8988T (cell line): Measurements from ENCODE around the gene CDH13.

Source experiments
- DNase-seq: peaks from one replicate; pipeline ENCODE4 v3.0.0; 2011

The CDH13 gene

DNA sequence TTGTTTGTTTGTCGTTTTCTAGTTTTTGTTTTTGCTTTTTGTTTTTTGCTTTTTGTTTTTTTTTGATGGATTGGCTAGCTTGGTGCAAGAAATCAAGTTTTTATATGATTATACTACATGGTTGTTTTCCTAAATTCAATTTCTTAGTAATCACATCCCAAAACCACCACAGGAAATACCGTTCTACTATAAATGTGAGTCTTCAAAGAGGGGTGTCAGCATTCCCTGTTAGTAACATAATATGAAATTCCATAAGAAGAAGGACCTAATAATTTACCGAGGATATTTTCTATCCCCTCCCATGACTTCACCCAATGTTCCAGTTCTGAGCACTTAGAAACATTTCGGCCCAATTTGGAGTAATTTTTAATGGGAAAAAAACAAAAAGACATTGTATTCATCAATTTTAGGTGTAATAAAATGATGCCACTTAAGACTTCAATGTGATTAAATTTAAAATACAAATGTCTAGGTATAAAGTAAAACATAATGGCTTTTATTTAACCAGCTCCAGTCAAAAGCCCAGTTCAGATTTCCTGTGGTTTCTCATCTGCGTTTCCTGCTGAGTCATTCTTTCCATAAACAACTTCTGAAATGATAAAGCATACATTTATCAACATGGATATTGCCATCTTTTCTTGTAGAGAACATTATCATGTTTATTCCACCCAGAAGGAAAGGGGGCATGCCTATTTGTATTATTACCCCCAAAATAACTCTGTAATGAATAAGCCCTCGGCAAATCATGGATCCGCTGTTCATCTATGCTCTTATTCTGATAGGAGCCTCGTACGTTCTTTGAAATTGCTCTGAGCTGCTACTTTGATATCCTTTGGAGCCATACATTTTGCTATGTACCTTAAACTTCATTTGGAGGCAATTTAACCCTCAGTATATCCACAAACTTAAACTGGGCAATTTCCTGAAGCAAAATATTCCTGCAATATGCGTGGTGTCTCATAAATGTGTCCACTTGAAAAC, 1209.1 kb downstream of the CDH13 start:
- DNase-seq, result no peak

DNA sequence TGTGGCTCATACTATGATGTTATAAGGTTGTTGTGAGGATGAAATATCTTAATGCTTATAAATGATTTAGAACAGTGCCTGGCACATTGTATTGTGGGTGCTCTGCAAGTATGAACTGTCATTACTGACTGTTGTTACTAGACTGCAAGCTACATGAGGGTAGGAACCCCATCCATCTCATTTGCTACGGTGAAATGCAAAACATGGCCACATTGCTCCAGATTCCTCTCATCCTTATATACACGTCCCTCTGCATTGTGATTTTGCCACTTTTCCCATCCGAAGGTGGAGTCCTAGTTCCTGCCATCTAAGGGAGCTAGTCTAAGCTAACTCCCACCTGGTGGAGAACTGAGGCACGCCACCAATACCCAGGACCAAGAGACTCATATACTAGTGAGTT, 1210.8 kb downstream of the CDH13 start:
- no peak for DNase-seq

DNA sequence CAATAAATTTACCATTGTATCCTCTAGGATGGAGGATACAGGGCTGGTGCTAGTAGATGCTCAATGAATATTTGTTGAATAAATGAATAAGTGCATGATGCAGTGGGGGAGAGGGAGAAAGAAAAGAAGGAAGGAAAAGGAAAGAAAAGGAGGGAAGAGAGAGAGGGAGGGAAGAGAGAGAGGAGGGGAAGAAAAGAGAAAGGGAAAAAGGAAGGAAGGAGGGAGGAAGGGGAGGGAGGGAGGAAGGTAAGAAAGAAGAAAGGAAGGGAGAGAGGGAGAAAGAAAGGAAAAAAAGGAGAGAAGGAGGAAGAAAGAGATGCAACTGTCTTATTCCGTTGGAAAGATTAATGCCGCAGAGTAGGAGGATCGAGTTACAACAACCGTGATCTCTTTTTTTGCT, 1211.4 kb downstream of the CDH13 start:
- DNase-seq, result no peak

DNA sequence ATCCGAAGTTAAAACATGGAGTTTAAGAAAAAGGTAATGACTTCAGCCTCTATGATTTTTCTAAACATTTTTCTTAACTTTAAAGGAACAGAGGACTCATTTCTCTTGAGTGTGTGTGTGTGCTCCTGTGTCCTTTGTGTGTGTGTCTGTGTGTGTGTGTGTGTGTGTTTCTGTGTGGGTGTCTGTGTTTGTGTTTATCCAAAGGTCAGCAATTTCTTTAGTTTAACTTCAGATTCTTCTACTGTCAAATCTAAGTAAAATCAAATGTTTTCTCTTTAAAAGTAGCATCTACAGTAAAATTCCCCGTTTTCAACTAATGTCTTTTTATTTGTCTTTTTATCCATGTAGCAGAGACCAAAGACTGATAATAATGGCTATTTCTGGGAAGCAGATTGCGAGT, 1212.8 kb downstream of the CDH13 start:
- no peak for DNase-seq

DNA sequence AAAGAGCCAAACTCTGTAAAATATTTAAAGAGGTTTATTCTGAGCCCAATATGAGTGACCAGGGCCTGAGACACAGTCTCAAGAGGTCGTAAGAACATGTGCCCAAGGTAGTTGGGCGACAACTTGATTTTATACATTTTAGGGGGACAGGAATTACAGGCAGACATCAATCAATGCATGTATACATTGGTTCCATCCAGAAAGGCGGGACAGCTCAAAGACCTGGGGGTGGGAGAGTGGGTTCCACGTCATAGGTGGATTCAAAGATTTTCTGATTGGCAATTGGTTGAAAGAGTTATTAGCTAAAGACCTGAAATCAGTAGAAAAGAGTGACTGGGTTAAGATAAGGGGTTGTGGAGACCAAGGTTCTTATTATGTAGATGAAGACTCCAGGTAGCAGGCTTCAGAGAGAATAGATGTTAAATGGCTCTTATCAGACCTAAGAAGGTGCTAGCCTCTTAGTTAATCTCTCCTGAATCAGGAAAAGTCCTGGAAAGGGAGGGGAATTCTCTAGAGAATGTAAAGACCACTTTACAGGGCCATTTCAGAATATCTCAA, 1213.4 kb downstream of the CDH13 start:
- DNase-seq, result no peak

DNA sequence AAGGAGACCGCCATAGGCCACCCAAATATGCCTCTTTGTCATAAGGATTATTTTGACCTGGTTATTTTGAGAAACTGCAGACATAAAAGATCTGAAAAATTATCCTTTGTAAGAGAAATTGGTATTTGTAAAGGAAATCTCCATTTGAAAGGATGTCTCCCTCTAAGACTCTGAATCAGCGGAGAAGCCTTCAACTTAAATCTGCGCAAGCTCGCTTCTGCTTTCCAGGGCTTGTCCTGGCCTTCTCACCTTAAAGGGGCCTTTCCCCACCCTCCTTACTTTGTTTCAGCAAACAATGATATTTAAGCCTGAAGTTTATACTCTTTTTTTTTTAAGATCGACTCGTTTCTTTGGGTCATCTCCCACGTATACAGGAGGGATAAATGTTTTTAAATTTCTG, 1215.5 kb downstream of the CDH13 start:
- no peak for DNase-seq

DNA sequence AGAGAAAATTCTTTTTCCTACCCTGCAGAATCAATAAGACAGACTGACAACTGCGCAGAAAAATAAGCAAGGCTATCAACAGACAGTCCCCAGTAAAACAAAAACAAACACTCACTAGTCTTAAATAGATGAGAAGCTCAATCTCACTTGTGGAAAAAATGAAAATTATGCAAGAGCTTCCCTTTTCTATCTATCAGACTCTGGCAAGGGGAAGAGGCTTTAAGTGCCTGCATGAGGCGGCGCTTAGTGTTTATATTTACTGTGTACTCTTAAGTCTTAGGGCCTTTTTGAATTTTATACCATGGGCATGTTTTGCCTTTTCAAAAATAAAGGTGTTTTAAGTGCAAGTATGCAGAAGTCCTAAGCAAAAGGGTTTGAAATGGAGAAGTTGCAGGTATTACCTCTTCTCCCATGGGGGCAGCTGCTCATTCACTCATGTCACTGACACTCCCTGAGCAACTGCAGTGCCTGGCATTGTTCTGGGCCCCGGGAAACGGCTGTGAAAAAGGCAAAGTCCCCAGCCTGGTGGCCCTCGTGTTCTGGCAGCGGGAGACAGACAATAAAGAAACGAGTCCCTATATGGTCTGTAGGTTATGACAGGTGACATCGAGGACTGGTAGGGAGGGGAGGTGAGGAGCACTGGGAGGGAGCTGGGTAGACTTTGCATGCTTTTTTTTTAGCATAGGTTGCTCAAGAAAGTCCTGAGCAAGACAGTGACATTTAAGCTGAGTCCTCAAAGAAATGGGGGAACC, 1216.2 kb downstream of the CDH13 start:
- DNase-seq, result no peak

DNA sequence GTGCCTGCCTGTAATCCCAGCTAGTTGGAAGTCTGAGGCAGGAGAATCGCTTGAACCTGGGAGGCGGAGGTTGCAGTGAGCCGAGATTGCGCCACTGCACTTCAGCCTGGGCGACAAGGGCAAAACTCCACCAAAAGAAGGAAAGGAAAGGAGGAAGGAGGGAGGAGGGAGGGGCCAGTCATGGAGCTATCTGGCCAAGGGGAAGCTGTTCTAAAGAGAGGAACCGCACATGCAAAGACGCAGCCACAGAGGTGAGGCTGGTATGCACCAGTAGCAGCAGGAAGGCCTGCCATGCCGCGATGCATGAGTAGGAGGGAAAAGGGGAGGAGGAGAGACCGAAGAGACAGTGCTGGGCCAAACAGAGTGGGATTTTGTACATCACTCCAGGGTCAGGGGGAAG, 1216.9 kb downstream of the CDH13 start:
- DNase-seq, result no peak

DNA sequence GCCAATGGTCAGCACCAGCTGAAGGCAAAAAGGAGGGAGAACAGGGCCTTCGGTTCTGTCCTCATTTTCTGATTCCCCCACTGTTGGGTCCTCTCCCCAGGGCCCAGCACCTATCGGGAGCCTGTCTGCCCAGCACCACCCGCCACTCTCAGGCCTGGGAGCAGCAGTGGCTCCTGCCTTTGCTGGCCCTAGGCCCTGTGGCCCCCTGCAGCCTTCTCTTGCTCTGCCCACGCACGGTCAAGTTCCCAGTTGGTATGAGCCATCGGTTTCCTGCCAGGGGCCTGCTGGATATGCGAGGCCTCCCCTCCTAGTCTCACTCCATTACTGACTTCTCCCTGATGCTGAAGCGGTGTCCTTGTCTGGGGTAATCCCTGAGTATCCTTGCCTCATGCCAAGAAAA, 1218.5 kb downstream of the CDH13 start:
- no peak for DNase-seq

DNA sequence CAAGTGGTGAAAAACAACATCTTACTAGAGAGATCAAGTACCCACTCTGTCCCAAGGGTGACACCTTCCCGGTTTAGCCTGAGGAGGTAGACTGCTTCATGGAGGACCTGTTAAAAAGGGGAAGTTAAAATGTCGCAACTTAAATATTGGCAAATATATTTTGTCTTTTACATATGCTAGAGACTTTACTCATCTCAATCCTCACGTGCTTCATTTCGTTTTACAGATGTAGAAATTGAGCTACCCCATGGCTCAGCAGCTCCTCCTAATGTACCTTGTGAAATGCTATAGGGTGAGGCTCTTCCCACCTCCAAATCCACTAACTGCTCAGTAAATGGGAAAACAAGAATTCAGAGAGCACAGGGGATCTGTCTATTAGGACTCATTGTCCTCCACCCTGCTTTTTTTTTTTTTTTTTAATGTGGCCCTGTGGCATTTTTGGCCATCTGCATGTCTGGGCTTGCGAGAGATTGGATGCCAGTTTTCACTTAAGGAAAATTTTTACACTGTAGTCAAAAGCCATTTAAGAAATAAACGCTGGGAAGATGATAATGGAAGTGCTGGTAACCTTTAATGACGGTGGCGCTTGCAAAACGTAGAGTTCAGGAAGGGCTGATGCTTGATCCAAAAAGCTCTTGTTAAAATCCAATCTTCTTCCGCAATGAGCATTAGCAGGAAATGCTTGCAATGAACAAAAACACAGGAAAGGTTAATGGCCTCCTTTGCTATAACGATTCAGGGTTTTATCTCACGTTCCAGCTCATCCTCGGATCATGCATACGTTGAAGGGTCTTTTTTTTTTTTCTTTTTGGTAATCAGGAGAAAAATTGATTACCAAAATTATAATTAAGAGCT, 1220.8 kb downstream of the CDH13 start:
- no peak for DNase-seq

DNA sequence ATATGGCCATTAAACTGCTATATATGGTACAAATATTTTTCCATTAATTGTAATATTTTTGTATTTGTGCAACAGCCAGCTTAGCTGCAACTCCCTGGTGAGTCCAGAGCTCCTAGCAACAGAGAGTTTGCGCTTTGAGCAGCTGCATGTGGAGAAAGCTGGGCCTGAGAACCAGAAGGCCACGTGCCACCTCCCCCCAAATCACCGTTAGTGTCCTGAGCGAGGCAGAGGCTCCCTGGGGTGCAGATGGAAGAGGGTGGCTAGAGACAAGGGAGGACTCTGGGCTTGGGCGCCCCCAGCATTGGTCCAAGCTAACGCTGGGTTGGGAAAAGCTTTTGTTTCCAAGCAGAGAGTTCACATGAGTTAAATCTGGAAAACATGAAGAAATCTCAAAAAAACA, 1222.7 kb downstream of the CDH13 start:
- DNase-seq, result no peak
